Measurements from ENCODE around the gene HS3ST3A1. TPM values are rescaled to one million over a fixed set of nuclear protein-coding genes. Genes with fewer than 3 reads are reported as not detected.

HS3ST3A1 gene
- total RNA-seq, 1 donor from 2014 or later: 0.93 TPM

GRCh38 chr17:13534946-13535345 lies 66.8 kb downstream of the HS3ST3A1 start:
- no peak for ATAC-seq

GRCh38 chr17:13531721-13532120 lies 70.0 kb downstream of the HS3ST3A1 start:
- ATAC-seq: no peak
- TF ChIP-seq CTCF (IDR thresholded peaks at IDR 0.05): no peak

More at GRCh38 chr17:13534946-13535345, 66.8 kb downstream of the HS3ST3A1 start:
- no peaks in the 10 kb centered on the region for H3K4me1 ChIP-seq
- intact Hi-C loops (cut with DNase I): no loop called here
- no peaks in the 10 kb centered on the region for H3K9me3 ChIP-seq
- no peak for TF ChIP-seq CTCF (IDR thresholded peaks at IDR 0.05)
- H3K4me3 ChIP-seq: no peak overlapping the region
- H3K36me3 ChIP-seq: no peaks in the 10 kb centered on the region
- no peak overlapping the region for H3K27ac ChIP-seq
- no peak for DNase-seq
- H3K27me3 ChIP-seq: no peaks in the 10 kb centered on the region

GRCh38 chr17:13525876-13526275 lies 75.9 kb downstream of the HS3ST3A1 start:
- Histone ChIP-seq H3K4me3 (no peak overlapping the region), H3K27ac (no peak overlapping the region), H3K4me1 (no peaks in the 10 kb centered on the region), H3K27me3 (no peaks in the 10 kb centered on the region), H3K9me3 (no peaks in the 10 kb centered on the region), H3K36me3 (no peaks in the 10 kb centered on the region)
- intact Hi-C loops (cut with DNase I): no loop called here
- no peak for TF ChIP-seq CTCF (IDR thresholded peaks at IDR 0.05)
- DNase-seq: no peak
- no peak for ATAC-seq

More at GRCh38 chr17:13531721-13532120, 70.0 kb downstream of the HS3ST3A1 start:
- intact Hi-C loops (cut with DNase I): no loop called here
- Histone ChIP-seq H3K27ac (no peak overlapping the region), H3K4me1 (no peaks in the 10 kb centered on the region), H3K36me3 (no peaks in the 10 kb centered on the region), H3K27me3 (no peaks in the 10 kb centered on the region), H3K9me3 (no peaks in the 10 kb centered on the region), H3K4me3 (no peak overlapping the region)
- DNase-seq: no peak

GRCh38 chr17:13523164-13523563 lies 78.6 kb downstream of the HS3ST3A1 start:
- Histone ChIP-seq H3K27ac (no peak overlapping the region), H3K27me3 (no peaks in the 10 kb centered on the region), H3K4me3 (no peak overlapping the region), H3K4me1 (no peaks in the 10 kb centered on the region), H3K9me3 (no peaks in the 10 kb centered on the region), H3K36me3 (no peaks in the 10 kb centered on the region)
- intact Hi-C loops (cut with DNase I): no loop called here
- no peak for ATAC-seq
- no peak for DNase-seq
- TF ChIP-seq CTCF (IDR thresholded peaks at IDR 0.05): no peak

- H3K4me3 ChIP-seq: no peak overlapping the region
- no peak for DNase-seq
- no peak for ATAC-seq
- no peak overlapping the region for H3K27ac ChIP-seq
- H3K9me3 ChIP-seq: no peaks in the 10 kb centered on the region
- no peaks in the 10 kb centered on the region for H3K4me1 ChIP-seq
- TF ChIP-seq CTCF (IDR thresholded peaks at IDR 0.05): no peak
- no peaks in the 10 kb centered on the region for H3K36me3 ChIP-seq
- H3K27me3 ChIP-seq: no peaks in the 10 kb centered on the region
- intact Hi-C loops (cut with DNase I): no loop called here
Measured at GRCh38 chr17:13522749-13523148, 79.0 kb downstream of the HS3ST3A1 start.

GRCh38 chr17:13521784-13522183 lies 79.9 kb downstream of the HS3ST3A1 start:
- Histone ChIP-seq H3K36me3 (no peaks in the 10 kb centered on the region), H3K27ac (no peak overlapping the region), H3K27me3 (no peaks in the 10 kb centered on the region), H3K4me1 (no peaks in the 10 kb centered on the region), H3K9me3 (no peaks in the 10 kb centered on the region), H3K4me3 (no peak overlapping the region)
- TF ChIP-seq CTCF (IDR thresholded peaks at IDR 0.05): no peak
- ATAC-seq (no peak), DNase-seq (no peak)
- intact Hi-C loops (cut with DNase I): no loop called here
